ENCODE results near the gene FARSB.

DNA sequence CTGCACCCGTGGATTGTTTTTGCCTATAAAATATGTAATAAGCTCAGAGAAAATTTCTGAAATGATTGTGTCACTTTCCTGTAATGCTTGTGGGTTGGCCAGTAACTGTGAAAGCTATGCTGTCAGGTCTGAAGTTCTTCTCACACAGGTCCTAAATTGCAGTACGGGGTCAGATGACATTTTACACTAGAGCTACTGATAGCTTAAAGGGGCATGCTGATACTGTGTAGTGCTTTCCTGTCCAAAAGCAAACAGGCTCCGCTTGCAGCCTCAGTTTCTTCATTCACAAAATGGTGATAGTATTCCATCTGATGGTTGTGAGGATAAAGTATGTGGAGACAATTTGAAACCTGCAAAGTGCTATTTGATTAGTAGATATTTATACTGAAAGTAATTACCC, 7.6 kb upstream of the FARSB start:
- TF ChIP-seq, protein P1, sequence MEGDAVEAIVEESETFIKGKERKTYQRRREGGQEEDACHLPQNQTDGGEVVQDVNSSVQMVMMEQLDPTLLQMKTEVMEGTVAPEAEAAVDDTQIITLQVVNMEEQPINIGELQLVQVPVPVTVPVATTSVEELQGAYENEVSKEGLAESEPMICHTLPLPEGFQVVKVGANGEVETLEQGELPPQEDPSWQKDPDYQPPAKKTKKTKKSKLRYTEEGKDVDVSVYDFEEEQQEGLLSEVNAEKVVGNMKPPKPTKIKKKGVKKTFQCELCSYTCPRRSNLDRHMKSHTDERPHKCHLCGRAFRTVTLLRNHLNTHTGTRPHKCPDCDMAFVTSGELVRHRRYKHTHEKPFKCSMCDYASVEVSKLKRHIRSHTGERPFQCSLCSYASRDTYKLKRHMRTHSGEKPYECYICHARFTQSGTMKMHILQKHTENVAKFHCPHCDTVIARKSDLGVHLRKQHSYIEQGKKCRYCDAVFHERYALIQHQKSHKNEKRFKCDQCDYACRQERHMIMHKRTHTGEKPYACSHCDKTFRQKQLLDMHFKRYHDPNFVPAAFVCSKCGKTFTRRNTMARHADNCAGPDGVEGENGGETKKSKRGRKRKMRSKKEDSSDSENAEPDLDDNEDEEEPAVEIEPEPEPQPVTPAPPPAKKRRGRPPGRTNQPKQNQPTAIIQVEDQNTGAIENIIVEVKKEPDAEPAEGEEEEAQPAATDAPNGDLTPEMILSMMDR (IDR thresholded peaks at IDR 0.05), result no peak
- TF ChIP-seq EZH2phosphoT487 (IDR thresholded peaks at IDR 0.05), result no peak
- no peak for TF ChIP-seq EZH2 (IDR thresholded peaks at IDR 0.05)

Measured in neural progenitor cell (in vitro differentiated cells).